Measurements from ENCODE around the gene SLC22A16. TPM values are rescaled to one million over a fixed set of nuclear protein-coding genes. Genes with fewer than 3 reads are reported as not detected.
"Not testable (repeated sequence)": the region's sequence is repeated elsewhere in the genome, so short reads cannot be mapped to it uniquely, and the experiment has no call there.

SLC22A16 gene
- total and polyA plus RNA-seq, 2 experiments from 2014 or later = not detected

DNA sequence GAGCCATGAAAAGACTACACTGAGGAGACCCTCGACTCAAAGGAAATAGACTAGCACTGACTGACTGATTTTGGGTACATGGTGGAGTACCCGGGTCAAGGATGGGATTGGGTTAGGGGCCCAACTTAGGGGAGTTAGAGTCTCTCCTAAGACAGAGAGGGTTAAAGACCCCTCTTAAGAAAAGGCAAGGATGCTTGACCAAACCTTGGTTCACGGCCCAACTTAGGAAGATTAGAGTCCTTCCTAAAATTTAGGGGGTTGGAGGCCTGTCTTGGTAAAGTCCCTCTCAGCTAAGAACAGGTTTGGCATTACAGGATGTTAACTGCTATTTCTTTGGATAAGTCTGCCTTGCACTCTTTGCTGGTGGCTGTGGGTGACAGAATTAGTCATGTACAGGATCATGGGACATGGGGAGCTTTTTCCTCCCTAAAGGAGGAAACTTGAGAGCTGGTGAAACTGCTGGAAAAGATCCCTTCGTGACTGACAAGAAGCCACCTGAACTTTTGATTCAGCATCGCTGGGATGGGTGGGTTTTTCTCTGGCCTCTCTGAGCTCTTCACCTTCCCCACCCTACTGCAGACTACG, 12.3 kb upstream of the SLC22A16 start:
- 68 to 72% methylated on average over 6 of the region's 6 CpGs for WGBS, 2 experiments (ENCODE audit: low coverage in 1 of 2, low lambda C conversion rate in 2 of 2, missing lambda C conversion rate in 2 of 2)
- no peaks in the 10 kb centered on the region for H4K20me1 ChIP-seq (ENCODE audit: insufficient read depth)
- DNase-seq = no peak
- no peaks in the 10 kb centered on the region for H3K9me2 ChIP-seq (ENCODE audit: insufficient read depth)
- no peaks in the 10 kb centered on the region for H3K9me3 ChIP-seq (ENCODE audit: low read depth)
- no peaks in the 10 kb centered on the region for H3F3A ChIP-seq (ENCODE audit: insufficient read depth)
- no peaks in the 10 kb centered on the region for H3K36me3 ChIP-seq (ENCODE audit: low read depth)
- no peak overlapping the region for H3K4me2 ChIP-seq (ENCODE audit: unreplicated experiment)
- no peak overlapping the region for H3K27ac ChIP-seq
- no peak overlapping the region for H3K4me3 ChIP-seq
- no peak overlapping the region for H3K9ac ChIP-seq
- no peaks in the 10 kb centered on the region for H3K79me2 ChIP-seq (ENCODE audit: insufficient read depth)
- H3K27me3 ChIP-seq (replicated peaks; ENCODE audit: insufficient read depth) = peaks cover 20% of the 10 kb centered on the region; the same call in 1 of the 2 replicates
- H2AFZ ChIP-seq = no peak overlapping the region
- in situ Hi-C loops (cut with MboI) = no loop called here
- H3K4me1 ChIP-seq (ENCODE audit: insufficient read depth) = peaks cover 10% of the 10 kb centered on the region; the same call in 1 of the 2 replicates
- no peak for TF ChIP-seq EZH2phosphoT487 (IDR thresholded peaks at IDR 0.05; ENCODE audit: insufficient read depth, low read depth)
- no peak for TF ChIP-seq EZH2 (IDR thresholded peaks at IDR 0.05; ENCODE audit: insufficient read depth, poor library complexity, severe bottlenecking)

GRCh38 chr6:110487968-110488381, 11.6 kb upstream of the SLC22A16 start:
- WGBS, 2 experiments (ENCODE audit: low coverage in 1 of 2, low lambda C conversion rate in 2 of 2, missing lambda C conversion rate in 2 of 2) = 66 to 72% methylated on average over 3 of the region's 3 CpGs
- not testable (repeated sequence) for H3K4me2 ChIP-seq (ENCODE audit: unreplicated experiment); H2AFZ ChIP-seq

GRCh38 chr6:110486756-110487155, 10.3 kb upstream of the SLC22A16 start:
- in situ Hi-C loops (cut with MboI) = no loop called here
- Histone ChIP-seq H4K20me1 (ENCODE audit: insufficient read depth) (no peaks in the 10 kb centered on the region), H3K4me3 (no peak overlapping the region), H3K9me2 (ENCODE audit: insufficient read depth) (no peaks in the 10 kb centered on the region), H2AFZ (no peak overlapping the region), H3K27me3 (replicated peaks; ENCODE audit: insufficient read depth) (peaks cover 17% of the 10 kb centered on the region; the same call in 1 of the 2 replicates), H3K79me2 (ENCODE audit: insufficient read depth) (no peaks in the 10 kb centered on the region), H3K9me3 (ENCODE audit: low read depth) (no peaks in the 10 kb centered on the region), H3K4me1 (ENCODE audit: insufficient read depth) (peaks cover 5% of the 10 kb centered on the region; the same call in 1 of the 2 replicates), H3K36me3 (ENCODE audit: low read depth) (no peaks in the 10 kb centered on the region), H3K4me2 (ENCODE audit: unreplicated experiment) (no peak overlapping the region), H3K9ac (no peak overlapping the region), H3K27ac (no peak overlapping the region), H3F3A (ENCODE audit: insufficient read depth) (no peaks in the 10 kb centered on the region)
- DNase-seq = no peak
- no peak for TF ChIP-seq EZH2phosphoT487 (IDR thresholded peaks at IDR 0.05; ENCODE audit: insufficient read depth, low read depth)
- no peak for TF ChIP-seq EZH2 (IDR thresholded peaks at IDR 0.05; ENCODE audit: insufficient read depth, poor library complexity, severe bottlenecking)
- WGBS, 2 experiments (ENCODE audit: low coverage in 1 of 2, low lambda C conversion rate in 2 of 2, missing lambda C conversion rate in 2 of 2) = 38 to 78% methylated on average over 1 of the region's 1 CpG

More at GRCh38 chr6:110487968-110488381, 11.6 kb upstream of the SLC22A16 start:
- peaks cover 10% of the 10 kb centered on the region; the same call in 1 of the 2 replicates for H3K4me1 ChIP-seq (ENCODE audit: insufficient read depth)
- H3K4me3 ChIP-seq; H3K9ac ChIP-seq; H3K36me3 ChIP-seq (ENCODE audit: low read depth); H3K79me2 ChIP-seq (ENCODE audit: insufficient read depth); in situ Hi-C loops (cut with MboI); H4K20me1 ChIP-seq (ENCODE audit: insufficient read depth); H3F3A ChIP-seq (ENCODE audit: insufficient read depth); DNase-seq; H3K9me3 ChIP-seq (ENCODE audit: low read depth); H3K9me2 ChIP-seq (ENCODE audit: insufficient read depth); H3K27ac ChIP-seq: not testable (repeated sequence)
- H3K27me3 ChIP-seq (replicated peaks; ENCODE audit: insufficient read depth) = peaks cover 17% of the 10 kb centered on the region; the same call in 1 of the 2 replicates

DNA sequence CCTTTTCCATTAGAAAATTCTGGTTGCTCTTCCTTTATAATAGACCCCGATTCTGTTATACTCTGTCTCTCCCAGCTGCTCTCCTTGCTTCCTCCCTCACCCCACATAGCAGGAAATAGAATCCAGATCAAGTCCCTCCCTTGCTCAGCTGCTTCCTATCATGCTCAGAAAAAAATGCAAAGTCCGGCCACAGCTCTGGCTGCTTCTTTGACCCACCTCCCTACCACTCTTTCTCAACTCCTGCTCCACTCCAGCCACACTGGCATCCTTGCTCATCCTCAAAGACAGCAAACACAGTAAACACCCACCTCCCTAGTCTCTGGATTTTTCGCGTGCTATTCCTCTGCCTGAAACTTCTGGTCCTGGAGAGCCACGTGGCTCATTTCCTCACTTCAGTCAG, 9.1 kb upstream of the SLC22A16 start:
- H2AFZ ChIP-seq = no peak overlapping the region
- WGBS, 2 experiments (ENCODE audit: low coverage in 1 of 2, low lambda C conversion rate in 2 of 2, missing lambda C conversion rate in 2 of 2) = 22 to 26% methylated on average over 5 of the region's 5 CpGs
- in situ Hi-C loops (cut with MboI) = no loop called here
- no peaks in the 10 kb centered on the region for H3K36me3 ChIP-seq (ENCODE audit: low read depth)
- H3K9me3 ChIP-seq (ENCODE audit: low read depth) = peaks cover 3% of the 10 kb centered on the region
- H3K27me3 ChIP-seq (replicated peaks; ENCODE audit: insufficient read depth) = peaks cover 20% of the 10 kb centered on the region; the same call in 1 of the 2 replicates
- no peak for DNase-seq
- no peaks in the 10 kb centered on the region for H3F3A ChIP-seq (ENCODE audit: insufficient read depth)
- no peak overlapping the region for H3K27ac ChIP-seq
- H3K9me2 ChIP-seq (ENCODE audit: insufficient read depth) = no peaks in the 10 kb centered on the region
- H4K20me1 ChIP-seq (ENCODE audit: insufficient read depth) = no peaks in the 10 kb centered on the region
- H3K79me2 ChIP-seq (ENCODE audit: insufficient read depth) = no peaks in the 10 kb centered on the region
- no peak overlapping the region for H3K4me3 ChIP-seq
- no peaks in the 10 kb centered on the region for H3K4me1 ChIP-seq (ENCODE audit: insufficient read depth)
- no peak overlapping the region for H3K4me2 ChIP-seq (ENCODE audit: unreplicated experiment)
- no peak overlapping the region for H3K9ac ChIP-seq
- TF ChIP-seq EZH2phosphoT487 (IDR thresholded peaks at IDR 0.05; ENCODE audit: insufficient read depth, low read depth) (no peak), EZH2 (IDR thresholded peaks at IDR 0.05; ENCODE audit: insufficient read depth, poor library complexity, severe bottlenecking) (no peak)
